GDM1 (cell line): Measurements from ENCODE around the gene CLDN19.
"Not testable (repeated sequence)": the region's sequence is repeated elsewhere in the genome, so short reads cannot be mapped to it uniquely, and the experiment has no call there.

Source experiments
- DNase-seq: peaks from one replicate; lab custom pipeline; 2025; lab: John Stamatoyannopoulos, UW

CLDN19 gene

DNA sequence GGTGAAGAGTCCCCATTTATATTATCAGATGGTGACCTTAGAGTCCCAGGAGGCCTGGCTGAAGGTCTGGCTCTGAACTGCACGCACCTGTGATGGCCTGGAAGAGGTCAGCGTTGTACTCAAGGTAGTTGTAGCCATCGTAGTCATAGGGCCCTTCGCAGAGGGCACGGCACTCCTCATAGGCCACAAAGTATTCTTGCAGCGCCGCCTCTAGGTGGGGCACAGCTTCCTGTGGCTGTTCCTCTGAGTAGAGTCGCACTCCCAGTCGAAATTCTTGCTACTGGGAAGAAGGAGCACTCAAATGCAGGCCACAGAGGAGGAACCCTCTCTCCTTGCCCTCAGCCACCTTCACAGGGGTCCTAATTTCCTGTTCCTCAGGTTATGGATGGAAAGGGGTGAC is 19.1 kb upstream of the CLDN19 start:
- peak; percentile 26 for DNase-seq

GRCh38 chr1:42758641-42759040 is 18.6 kb upstream of the CLDN19 start:
- DNase-seq = peak; percentile 36

DNA sequence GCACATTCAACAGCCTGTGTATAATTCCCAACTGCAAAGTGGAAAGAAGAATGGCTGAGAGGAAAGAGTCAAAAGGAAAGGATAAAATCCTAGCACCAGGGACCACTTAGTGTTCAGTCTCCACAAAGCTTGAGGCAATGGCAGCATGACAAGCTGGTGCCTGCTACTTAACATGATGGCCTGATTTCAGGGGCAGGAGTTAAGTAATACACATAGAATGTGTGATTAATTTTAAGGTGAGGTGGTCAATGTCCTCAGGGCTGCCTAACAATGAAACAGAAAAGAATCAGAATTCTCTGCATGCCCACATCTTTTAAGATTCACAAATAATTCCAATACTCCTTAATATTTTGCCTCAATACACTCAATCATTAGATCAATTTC is 17.8 kb upstream of the CLDN19 start:
- DNase-seq = no peak

- no peak for DNase-seq
These were observed 17.2 kb upstream of the CLDN19 start for GRCh38 chr1:42756956-42757891.

DNA sequence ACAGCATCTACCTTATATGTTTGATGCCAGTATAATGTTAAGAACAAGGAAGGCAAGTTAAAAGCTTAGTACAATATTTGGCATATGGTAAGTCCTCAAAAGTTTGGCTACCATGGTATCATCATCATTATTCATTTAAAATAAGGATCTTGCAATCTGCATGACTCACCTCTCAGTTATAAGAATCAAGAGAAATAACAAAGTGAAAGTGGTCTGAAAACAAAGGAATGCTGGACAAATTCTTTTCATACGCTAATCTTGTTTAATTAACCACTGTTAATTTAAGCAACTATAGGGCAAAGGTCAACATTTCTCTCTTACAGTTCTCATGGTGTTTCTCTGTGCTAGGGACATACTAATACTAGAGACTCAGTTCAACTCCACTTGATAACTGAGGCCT is 13.0 kb upstream of the CLDN19 start:
- no peak for DNase-seq

GRCh38 chr1:42752284-42752683 is 12.2 kb upstream of the CLDN19 start:
- DNase-seq = no peak

GRCh38 chr1:42751511-42752070 is 11.6 kb upstream of the CLDN19 start:
- DNase-seq = not testable (repeated sequence)

GRCh38 chr1:42750041-42750440 is 10.0 kb upstream of the CLDN19 start:
- no peak for DNase-seq

GRCh38 chr1:42748461-42749410 is 8.7 kb upstream of the CLDN19 start:
- DNase-seq = no peak

DNA sequence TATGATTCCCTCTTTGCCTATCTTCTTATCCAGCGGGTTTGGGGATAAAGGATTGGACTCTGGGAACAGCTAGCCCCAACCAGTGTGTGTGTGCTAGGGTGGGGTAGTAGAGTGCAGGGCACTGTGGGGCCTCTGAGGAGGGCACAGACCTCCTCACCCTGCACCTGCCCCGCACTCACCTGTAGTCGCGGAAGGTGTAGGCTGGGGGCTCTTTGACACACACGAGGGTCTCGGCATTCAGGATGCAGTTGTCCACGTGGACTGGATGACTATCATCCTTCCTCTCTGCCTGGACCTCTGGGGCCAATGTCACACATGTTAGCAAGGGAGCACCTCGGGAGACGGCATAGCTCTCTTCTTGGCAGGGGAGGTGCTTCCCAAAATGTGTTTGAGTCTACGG is 8.0 kb upstream of the CLDN19 start:
- no peak for DNase-seq

DNA sequence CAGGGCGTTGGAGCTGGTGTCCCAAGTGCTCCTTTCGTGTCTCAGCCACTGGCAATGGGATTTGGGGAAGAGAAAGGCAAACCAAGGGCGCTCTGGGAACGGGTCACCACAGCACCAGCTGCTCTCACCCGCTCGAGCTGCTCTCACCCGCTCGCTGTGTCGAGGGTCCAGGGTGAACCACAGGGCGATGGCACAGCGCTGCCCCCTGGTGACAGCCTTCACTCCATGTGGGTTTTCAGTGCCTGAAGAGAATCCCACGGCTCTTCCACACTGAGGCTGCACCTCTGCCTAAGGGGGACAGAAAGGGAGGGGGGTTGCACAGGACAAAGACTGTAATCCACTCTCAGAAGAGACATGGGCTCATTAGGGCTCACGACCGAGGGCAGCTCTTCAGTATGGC is 7.1 kb upstream of the CLDN19 start:
- DNase-seq = peak; percentile 36

- DNase-seq = no peak
These were observed 6.5 kb upstream of the CLDN19 start for GRCh38 chr1:42746436-42747105.

DNA sequence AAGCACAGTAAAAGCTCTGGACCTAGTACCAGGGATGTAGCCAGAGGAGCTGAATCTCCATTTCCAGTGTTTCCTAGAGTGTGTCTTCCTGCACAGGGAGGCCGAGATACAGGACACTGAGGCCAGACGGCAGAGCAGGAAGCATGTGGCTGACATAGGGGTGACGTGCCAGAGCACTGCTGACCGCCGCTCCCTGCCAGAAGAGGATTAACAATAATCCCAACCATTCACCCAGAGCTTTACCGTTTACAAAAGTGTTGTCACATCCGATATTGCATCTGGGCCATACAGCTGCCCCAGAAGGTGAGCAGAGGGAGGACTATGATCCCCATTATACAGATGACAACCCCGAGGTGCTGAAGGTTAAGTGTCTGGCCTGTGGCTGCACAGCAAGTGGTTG is 5.8 kb upstream of the CLDN19 start:
- no peak for DNase-seq

DNA sequence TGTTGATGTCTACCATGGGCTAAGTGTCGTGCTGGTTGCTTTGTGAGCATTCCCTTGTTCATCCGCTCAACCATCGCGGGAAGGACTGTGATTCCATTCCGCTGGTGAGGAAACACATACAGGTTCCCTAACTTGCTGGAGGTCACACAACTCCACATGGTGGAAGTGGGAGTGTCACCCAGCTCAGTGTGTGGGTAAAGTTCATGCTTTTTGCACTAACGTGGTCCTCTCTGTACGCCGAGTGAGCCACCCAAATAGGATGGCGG is 4.0 kb upstream of the CLDN19 start:
- no peak for DNase-seq

DNA sequence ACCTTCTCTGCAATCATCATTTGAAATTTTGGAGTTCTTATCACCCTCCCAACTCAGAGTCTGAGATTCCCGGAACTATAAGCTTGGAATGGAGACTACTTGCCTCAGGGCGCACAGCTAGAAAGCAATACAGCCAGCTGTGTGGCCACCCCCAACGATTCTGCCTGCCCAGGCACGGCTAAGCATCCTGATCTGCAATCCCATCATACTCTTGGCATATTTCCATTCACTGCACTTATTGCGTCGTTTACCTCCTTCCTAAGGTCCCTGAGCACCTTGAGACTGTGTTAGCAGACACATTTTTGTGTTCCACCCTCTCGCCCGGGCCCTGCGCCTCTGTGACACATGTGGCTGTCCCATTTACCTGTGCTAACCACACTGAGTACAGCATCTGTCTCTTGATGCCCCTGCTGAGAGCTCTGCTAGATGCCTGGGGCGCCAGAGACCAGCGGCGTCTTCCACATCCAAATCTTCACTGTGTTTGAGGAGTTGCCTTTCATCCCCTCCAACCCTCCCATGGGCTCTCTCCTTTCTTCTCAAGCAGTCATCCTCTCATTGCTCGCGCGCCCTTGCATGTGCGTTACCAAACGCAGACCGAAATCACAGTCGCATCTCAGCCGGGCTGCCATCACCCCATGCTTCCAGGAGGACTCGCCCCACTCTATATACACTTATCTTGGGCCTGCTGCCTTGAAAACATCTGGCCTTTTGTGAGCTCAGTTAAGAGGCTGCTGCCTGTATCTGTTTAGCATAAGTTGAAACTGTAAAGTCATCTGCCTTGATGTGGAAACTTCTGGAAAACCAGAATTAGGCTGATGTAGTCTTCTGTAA is 3.5 kb upstream of the CLDN19 start:
- DNase-seq = no peak

GRCh38 chr1:42742617-42743316 is 2.7 kb upstream of the CLDN19 start:
- no peak for DNase-seq

DNA sequence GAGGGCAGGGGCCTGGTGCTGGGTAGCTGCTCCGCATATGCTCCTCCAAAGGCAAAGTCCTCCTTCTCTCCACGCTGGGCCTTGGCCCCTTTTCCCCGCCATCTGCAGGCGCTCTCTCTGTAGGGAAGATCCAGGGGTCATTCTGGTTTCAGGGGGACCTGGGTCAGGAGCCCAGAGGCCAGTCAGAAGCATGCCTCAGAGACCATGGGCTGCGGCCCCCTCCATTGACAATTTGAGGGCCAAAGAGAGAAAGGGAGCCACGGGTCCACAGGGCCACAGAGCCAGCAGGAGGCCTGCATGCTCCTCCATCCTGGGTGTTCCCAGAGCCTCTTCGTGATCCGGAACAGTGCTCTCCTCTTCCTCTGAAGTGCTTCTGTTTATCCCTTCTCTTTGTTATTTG is 2.1 kb upstream of the CLDN19 start:
- DNase-seq = no peak

GRCh38 chr1:42741706-42742105 is 1.7 kb upstream of the CLDN19 start:
- DNase-seq = no peak

- DNase-seq = no peak
These were observed 980 bp upstream of the CLDN19 start for GRCh38 chr1:42740851-42741580.

- DNase-seq = no peak
These were observed 1.3 kb downstream of the CLDN19 start for GRCh38 chr1:42738678-42739226.
